ENCODE measurements around the gene RPTN.
"Not testable (repeated sequence)": the region's sequence is repeated elsewhere in the genome, so short reads cannot be mapped to it uniquely, and the experiment has no call there.

The RPTN gene

GRCh38 chr1:152165286-152166077 lies 6.5 kb upstream of the RPTN start:
- DNase-seq (ENCODE audit: low read depth, low spot score): no peak

GRCh38 chr1:152164517-152165136 lies 5.6 kb upstream of the RPTN start:
- DNase-seq (ENCODE audit: low read depth, low spot score): no peak

- peak; percentile 53 for DNase-seq (ENCODE audit: low read depth, low spot score)
Measured at GRCh38 chr1:152162792-152163463, 3.9 kb upstream of the RPTN start.

- DNase-seq (ENCODE audit: low read depth, low spot score): no peak
Measured at GRCh38 chr1:152160576-152160975, 1.5 kb upstream of the RPTN start.

GRCh38 chr1:152153996-152154395 lies 5.0 kb downstream of the RPTN start:
- no peak for DNase-seq (ENCODE audit: low read depth, low spot score)

GRCh38 chr1:152151646-152152045 lies 7.4 kb downstream of the RPTN start:
- DNase-seq (ENCODE audit: low read depth, low spot score): no peak

GRCh38 chr1:152148981-152149380 lies 10.0 kb downstream of the RPTN start:
- no peak for DNase-seq (ENCODE audit: low read depth, low spot score)

GRCh38 chr1:152148051-152148450 lies 11.0 kb downstream of the RPTN start:
- no peak for DNase-seq (ENCODE audit: low read depth, low spot score)

- DNase-seq (ENCODE audit: low read depth, low spot score): no peak
Measured at GRCh38 chr1:152145769-152146168, 13.3 kb downstream of the RPTN start.

GRCh38 chr1:152144674-152145183 lies 14.3 kb downstream of the RPTN start:
- not testable (repeated sequence) for DNase-seq (ENCODE audit: low read depth, low spot score)

- DNase-seq (ENCODE audit: low read depth, low spot score): no peak
Measured at GRCh38 chr1:152143150-152143887, 15.7 kb downstream of the RPTN start.

- peak; percentile 52 for DNase-seq (ENCODE audit: low read depth, low spot score)
Measured at GRCh38 chr1:152141971-152142584, 16.9 kb downstream of the RPTN start.

GRCh38 chr1:152137215-152137614 lies 21.8 kb downstream of the RPTN start:
- no peak for DNase-seq (ENCODE audit: low read depth, low spot score)

GRCh38 chr1:152130186-152130585 lies 28.8 kb downstream of the RPTN start:
- DNase-seq (ENCODE audit: low read depth, low spot score): no peak

- DNase-seq (ENCODE audit: low read depth, low spot score): no peak
Measured at GRCh38 chr1:152127673-152128072, 31.4 kb downstream of the RPTN start.

- no peak for DNase-seq (ENCODE audit: low read depth, low spot score)
Measured at GRCh38 chr1:152125834-152126443, 33.1 kb downstream of the RPTN start.

- no peak for DNase-seq (ENCODE audit: low read depth, low spot score)
Measured at GRCh38 chr1:152118915-152119314, 40.1 kb downstream of the RPTN start.

- DNase-seq (ENCODE audit: low read depth, low spot score): no peak
Measured at GRCh38 chr1:152115344-152115743, 43.7 kb downstream of the RPTN start, which contains the start of gene TCHH. Gene TCHH, minus strand, starts transcription at chr1:152115444. Its CDS starts 1,364 bp downstream, at chr1:152114080.

GRCh38 chr1:152112885-152113432 lies 46.1 kb downstream of the RPTN start:
- DNase-seq (ENCODE audit: low read depth, low spot score): no peak

- DNase-seq (ENCODE audit: low read depth, low spot score): no peak
Measured at GRCh38 chr1:152112101-152112884, 46.7 kb downstream of the RPTN start.
